B cell (primary cell): ENCODE measurements around the gene TMEM33.

Source experiments
- EZH2 ChIP-seq: IDR thresholded peaks from 2 replicates; pipeline ENCODE4 v1.6.1; 2012; ENCODE audit warnings: borderline replicate concordance, low read depth, mild to moderate bottlenecking, moderate library complexity, low read length; ENCODE audit not compliant: insufficient read depth, poor library complexity, severe bottlenecking
- TF ChIP-seq, protein P1 (sequence below): fragments of 200-600 bp; IDR thresholded peaks from one replicate; pipeline ENCODE4 v1.8.0; 2022; ENCODE audit warnings: antibody characterized with exemption, mild to moderate bottlenecking

GRCh38 chr4:41934514-41934900 is 722 bp upstream of the TMEM33 start:
- TF ChIP-seq, protein P1, sequence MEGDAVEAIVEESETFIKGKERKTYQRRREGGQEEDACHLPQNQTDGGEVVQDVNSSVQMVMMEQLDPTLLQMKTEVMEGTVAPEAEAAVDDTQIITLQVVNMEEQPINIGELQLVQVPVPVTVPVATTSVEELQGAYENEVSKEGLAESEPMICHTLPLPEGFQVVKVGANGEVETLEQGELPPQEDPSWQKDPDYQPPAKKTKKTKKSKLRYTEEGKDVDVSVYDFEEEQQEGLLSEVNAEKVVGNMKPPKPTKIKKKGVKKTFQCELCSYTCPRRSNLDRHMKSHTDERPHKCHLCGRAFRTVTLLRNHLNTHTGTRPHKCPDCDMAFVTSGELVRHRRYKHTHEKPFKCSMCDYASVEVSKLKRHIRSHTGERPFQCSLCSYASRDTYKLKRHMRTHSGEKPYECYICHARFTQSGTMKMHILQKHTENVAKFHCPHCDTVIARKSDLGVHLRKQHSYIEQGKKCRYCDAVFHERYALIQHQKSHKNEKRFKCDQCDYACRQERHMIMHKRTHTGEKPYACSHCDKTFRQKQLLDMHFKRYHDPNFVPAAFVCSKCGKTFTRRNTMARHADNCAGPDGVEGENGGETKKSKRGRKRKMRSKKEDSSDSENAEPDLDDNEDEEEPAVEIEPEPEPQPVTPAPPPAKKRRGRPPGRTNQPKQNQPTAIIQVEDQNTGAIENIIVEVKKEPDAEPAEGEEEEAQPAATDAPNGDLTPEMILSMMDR: no peak
- no peak for TF ChIP-seq EZH2
